Fibroblast of upper back skin (primary cell): ENCODE measurements around the gene UNK.
A peak's percentile ranks its signal among the peaks of the same experiment; 100 is the strongest.

Experiments
- DNase-seq: peaks from one replicate; pipeline ENCODE4 v3.0.0-alpha.2; 2013

The UNK gene, protein sequence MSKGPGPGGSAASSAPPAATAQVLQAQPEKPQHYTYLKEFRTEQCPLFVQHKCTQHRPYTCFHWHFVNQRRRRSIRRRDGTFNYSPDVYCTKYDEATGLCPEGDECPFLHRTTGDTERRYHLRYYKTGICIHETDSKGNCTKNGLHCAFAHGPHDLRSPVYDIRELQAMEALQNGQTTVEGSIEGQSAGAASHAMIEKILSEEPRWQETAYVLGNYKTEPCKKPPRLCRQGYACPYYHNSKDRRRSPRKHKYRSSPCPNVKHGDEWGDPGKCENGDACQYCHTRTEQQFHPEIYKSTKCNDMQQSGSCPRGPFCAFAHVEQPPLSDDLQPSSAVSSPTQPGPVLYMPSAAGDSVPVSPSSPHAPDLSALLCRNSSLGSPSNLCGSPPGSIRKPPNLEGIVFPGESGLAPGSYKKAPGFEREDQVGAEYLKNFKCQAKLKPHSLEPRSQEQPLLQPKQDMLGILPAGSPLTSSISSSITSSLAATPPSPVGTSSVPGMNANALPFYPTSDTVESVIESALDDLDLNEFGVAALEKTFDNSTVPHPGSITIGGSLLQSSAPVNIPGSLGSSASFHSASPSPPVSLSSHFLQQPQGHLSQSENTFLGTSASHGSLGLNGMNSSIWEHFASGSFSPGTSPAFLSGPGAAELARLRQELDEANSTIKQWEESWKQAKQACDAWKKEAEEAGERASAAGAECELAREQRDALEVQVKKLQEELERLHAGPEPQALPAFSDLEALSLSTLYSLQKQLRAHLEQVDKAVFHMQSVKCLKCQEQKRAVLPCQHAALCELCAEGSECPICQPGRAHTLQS

DNA sequence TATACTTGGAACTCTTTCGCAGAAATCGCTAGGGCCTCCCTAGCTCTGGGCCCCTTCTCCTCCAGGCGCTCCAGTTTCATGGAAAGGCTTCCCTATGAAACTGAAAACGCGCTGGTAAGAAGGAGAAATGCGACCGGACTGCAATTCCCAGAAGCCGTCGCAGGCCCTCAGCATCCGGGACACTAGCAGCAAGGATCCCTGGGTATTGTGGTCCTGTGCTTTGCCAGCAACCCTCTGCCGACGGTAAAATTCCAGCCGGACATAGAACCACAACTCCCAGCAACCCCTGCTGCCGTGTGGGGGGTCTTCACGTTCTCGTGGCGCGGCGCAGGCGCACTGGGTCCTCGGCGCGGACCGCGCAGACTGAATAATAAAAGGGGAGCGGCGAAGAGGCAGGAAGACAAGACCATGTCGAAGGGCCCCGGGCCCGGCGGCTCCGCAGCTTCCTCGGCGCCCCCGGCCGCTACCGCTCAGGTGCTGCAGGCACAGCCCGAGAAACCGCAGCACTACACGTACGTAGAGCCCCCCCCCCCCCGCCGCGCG, at the start of gene UNK:
Gene UNK (plus strand): TSS at position 334 of the 543 bp plus-strand sequence. CDS start 75 bp downstream, at position 409.
- peak; percentile 100 for DNase-seq

DNA sequence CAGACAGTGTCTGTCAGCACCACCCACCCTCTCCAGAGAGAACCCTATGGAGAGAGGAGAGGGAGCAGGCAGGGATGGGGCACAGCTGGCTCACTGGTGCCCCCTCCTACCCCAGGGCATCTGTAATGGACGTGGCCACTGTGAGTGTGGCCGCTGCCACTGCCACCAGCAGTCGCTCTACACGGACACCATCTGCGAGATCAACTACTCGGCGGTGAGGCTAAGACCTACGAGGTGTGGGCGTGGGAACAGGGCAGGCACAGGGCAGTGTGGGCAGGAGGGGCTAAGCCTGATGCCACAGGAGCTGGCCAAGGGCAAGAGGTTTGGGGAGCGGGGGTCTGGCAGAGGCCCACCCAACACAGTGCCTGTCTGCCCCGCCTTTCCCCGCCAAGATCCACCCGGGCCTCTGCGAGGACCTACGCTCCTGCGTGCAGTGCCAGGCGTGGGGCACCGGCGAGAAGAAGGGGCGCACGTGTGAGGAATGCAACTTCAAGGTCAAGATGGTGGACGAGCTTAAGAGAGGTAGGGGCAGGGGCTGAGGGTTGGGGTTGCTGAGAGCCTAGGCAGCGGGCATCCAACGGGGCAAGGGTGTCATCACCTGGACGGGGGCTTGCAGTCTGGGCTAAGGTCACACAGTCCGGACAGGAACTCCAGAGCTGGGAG, 48.3 kb upstream of the UNK start:
- DNase-seq: no peak

DNA sequence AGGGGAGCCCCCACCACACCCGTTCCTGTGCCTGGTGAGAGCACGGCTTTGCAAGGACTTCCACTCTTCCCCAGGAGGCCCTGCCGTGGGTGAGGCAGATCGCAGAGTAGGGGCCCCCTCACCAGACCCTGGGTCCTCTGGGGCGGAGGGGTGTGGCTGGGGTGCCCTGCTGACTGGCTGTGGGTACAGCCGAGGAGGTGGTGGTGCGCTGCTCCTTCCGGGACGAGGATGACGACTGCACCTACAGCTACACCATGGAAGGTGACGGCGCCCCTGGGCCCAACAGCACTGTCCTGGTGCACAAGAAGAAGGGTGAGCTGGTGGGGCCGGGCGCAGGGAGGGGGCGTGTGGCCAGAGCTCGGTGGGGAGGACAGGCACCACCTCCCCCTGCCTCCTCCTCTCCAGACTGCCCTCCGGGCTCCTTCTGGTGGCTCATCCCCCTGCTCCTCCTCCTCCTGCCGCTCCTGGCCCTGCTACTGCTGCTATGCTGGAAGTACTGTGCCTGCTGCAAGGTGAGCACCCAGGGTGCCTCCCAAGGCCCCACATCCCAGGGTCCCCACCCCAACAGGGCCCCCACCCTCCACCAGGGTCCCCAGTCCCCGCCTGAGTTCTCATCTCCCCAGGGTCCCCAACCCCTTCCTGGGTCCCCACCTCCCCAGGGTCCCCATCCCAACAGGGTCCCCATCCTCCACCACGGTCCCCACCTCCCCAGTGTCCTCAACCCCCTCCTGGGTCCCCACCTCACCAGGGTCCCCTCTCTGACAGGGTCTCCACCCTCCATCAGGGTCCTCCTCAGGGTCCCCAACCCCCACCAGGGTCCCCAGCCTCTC, 47.3 kb upstream of the UNK start:
- no peak for DNase-seq

DNA sequence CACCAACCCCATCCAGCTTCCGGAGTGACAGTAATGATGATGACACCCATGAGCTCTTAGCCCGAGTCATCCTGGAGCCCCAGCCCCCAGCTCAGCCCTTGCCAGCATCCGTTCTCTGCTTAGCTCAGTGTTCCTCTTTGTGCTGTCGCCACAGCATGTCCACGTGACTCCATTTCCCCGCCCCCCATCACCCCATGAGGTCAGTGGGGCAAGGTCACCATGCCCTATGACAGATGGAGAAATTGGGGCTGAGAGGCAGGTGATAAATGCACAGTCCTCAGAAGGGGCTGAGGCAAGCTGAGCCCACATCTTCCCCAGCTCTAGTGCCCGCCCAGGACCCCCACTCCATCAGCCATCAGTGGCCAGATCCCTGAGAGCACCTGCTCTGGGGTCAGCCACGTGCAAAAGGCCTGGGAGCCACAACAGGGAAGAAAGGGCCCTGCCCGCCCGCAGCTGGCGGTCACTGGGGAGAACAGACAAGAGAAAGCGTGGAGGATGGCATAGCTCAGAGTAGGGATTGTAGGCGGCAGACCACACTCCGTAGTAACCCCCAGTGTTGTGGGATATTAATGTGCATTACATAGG, 46.3 kb upstream of the UNK start:
- peak; percentile 35 for DNase-seq

DNA sequence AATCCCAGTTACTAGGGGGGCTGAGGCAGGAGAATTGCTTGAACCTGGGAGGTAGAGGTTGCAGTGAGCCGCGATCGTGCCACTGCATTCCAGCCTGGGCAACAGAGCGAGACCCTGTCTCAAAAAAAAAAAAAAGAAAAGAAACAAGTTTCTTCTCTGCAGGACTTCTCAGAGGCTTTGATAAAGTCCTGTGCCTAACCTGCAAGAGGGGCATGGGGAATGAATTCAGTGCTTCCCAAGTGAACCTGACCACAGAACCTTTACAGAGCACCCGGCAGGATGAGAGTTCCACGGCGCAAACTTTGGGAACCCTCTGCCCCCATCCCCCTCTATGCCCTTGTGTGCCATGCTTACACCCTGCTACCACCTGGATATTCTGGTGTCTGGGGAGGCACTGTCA, 45.4 kb upstream of the UNK start:
- no peak for DNase-seq

DNA sequence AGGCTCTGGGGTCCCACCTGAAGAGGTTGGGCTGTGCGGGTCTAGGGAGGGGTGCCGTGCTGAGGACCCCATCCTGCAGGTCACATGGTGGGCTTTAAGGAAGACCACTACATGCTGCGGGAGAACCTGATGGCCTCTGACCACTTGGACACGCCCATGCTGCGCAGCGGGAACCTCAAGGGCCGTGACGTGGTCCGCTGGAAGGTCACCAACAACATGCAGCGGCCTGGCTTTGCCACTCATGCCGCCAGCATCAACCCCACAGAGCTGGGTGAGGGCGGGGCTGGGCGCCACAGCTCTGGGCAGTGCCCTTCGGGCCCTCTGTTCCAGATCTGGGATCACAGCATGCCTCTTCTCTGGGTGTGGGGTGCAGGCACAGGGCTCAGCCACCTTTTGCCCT, 44.8 kb upstream of the UNK start:
- no peak for DNase-seq

DNA sequence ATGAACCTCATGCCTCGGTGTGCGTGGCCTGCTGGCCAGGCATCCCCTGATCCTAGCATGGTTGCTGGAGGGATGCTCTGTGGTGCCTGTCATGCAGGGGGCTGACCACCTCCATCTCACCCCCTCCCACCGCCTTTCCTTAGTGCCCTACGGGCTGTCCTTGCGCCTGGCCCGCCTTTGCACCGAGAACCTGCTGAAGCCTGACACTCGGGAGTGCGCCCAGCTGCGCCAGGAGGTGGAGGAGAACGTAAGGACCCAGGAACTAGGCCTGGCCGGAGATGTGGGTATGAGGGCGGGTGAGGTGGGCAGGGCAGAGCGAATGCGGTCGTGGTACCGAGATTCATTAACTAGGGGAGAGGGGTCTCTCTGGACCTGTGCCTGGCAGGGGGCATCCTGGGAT, 44.4 kb upstream of the UNK start:
- DNase-seq: no peak

DNA sequence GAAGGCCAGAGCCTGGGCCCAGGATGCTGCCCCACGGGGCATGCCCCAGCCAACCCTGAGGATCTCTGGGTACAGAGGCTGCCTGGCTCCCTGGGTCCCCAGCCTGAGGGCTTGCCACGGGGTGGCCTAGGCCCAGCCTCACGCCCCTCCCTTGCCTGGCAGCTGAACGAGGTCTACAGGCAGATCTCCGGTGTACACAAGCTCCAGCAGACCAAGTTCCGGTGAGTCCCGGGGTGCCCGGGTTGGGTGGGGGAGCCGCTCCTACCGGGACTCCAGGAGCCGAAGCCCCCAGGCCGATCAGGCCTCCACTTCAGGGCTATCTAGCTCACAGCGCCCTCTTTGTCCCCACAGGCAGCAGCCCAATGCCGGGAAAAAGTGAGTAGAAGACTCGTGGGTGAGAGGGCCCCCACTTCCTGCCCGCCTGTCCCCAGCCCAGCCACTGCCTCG, 44.0 kb upstream of the UNK start:
- DNase-seq: no peak

DNA sequence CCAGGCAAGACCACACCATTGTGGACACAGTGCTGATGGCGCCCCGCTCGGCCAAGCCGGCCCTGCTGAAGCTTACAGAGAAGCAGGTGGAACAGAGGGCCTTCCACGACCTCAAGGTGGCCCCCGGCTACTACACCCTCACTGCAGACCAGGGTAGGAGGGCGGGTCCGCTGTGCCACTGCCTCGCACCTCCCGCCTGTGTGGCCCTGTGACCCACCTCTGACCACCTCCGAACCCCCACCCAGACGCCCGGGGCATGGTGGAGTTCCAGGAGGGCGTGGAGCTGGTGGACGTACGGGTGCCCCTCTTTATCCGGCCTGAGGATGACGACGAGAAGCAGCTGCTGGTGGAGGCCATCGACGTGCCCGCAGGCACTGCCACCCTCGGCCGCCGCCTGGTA, 42.3 kb upstream of the UNK start:
- no peak for DNase-seq

DNA sequence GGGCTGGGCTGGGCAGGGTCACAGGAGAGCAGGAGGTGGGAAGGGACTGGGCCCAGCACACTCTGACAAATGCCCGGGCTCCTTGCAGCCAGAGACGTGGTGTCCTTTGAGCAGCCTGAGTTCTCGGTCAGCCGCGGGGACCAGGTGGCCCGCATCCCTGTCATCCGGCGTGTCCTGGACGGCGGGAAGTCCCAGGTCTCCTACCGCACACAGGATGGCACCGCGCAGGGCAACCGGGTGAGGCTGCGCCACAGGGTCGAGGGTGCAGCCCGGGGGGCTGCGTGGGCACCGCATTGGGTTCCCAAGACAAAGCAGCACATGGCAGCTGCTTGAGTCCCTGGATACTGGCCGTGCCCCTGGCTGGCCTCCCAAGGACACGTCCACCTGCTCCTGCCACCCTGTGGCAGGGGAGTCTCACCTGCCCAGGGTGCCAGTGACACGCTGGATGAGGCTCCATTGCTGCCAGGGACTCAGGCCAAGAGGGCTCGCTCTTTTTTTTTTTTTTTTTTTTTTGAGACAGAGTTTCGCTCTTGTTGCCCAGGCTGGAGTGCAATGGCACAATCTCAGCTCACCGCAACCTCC, 40.9 kb upstream of the UNK start:
- no peak for DNase-seq

DNA sequence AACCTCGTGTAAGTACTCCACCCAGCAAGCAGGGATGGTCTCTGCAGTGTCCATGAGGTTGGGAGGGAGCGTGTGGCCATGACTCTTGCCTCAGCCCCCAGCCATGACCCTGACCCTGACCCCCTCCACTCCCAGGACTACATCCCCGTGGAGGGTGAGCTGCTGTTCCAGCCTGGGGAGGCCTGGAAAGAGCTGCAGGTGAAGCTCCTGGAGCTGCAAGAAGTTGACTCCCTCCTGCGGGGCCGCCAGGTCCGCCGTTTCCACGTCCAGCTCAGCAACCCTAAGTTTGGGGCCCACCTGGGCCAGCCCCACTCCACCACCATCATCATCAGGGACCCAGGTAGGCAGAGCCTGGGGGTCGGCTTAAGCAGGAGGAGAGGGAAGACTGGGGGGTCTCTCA, 35.9 kb upstream of the UNK start:
- no peak for DNase-seq

DNA sequence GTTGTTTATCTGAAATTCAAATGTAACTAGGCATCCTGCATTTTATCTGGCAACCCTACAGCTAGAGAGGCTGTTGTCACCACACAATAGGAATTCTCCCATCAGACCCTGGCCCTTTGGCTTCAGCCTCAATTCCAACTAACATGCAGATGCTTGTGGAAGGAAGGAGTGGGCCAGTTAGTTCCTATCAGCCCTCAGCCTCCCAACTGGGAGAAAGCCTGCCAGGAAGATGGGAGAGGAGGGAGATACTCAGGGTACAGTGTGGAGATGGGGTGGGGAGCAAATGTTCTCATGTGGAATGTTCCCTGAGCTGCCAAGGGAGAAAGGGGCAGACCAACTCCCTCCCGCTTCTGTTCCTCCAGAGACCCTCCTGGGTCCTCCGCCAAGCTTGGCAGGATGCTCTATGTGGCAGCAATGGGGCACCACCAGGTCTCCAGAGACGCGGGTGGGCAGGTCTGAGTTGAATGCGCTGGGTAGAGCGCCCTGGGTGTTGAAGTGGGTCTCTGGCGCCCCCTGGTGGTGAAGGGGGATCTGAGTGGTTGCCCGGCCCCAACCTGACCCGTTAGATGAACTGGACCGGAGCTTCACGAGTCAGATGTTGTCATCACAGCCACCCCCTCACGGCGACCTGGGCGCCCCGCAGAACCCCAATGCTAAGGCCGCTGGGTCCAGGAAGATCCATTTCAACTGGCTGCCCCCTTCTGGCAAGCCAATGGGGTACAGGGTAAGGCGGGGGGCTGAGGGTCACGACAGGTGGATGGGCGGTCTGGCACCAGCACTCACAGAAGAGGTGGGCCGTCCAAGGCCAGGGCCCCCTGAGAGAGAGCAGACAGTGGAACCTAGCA, 34.8 kb upstream of the UNK start:
- peak; percentile 62 for DNase-seq

DNA sequence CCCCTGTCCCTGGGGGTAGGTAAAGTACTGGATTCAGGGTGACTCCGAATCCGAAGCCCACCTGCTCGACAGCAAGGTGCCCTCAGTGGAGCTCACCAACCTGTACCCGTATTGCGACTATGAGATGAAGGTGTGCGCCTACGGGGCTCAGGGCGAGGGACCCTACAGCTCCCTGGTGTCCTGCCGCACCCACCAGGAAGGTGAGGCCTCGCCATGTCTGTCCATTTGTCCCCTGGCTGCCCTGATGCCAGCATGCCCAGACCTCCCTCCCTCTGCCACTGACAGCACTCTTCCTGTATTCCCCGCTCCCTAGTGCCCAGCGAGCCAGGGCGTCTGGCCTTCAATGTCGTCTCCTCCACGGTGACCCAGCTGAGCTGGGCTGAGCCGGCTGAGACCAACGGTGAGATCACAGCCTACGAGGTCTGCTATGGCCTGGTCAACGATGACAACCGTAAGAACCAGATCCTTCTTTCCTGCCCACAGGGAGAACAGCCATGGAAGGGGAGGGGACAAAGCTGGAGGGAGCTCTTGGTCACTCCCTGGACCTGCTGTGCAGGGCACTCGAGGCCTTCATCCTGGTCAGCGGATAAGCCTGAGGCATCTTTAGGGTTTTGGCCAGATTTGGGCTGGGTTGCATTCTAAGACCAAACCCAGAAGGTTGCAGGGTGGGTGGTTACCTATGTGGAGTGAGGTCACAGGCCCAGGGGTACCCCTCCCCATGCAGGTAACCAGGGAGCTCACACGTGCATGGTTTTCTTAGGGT, 33.8 kb upstream of the UNK start:
- DNase-seq: no peak

DNA sequence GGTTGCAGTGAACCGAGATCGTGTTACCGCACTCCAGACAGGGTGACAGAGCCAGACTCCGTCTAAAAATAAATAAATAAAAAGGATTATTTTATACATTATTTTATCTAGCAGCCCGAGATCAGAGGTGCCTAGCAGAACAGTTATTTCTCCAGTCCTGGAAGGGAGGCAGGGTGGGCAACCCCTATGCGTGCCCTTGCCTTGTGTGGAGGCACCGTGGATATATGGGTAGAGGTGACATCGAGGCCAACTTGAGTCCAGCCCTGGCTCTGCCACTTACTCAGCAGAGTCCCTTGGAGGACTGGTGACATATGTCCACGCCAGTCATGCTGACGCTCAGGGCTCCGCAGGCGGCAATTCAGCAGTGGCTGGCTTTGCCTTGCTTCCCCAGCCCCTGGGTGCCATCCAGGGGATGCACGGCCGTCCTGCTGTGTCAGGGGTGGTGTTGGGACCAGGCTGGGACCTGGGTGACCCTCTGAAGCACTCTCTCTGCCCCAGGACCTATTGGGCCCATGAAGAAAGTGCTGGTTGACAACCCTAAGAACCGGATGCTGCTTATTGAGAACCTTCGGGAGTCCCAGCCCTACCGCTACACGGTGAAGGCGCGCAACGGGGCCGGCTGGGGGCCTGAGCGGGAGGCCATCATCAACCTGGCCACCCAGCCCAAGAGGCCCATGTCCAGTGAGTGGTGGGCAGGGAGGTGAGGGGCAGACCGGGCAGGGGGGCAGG, 32.8 kb upstream of the UNK start:
- DNase-seq: no peak

DNA sequence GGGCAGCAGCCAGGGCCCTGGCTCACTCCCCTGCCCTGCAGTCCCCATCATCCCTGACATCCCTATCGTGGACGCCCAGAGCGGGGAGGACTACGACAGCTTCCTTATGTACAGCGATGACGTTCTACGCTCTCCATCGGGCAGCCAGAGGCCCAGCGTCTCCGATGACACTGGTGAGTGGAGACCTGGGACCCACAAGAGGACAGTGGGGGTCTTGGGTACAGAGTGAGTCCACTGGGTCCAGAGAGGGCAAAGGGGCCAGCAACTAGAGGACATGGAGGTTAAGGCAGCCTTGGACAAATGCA, 32.2 kb upstream of the UNK start:
- DNase-seq: no peak

DNA sequence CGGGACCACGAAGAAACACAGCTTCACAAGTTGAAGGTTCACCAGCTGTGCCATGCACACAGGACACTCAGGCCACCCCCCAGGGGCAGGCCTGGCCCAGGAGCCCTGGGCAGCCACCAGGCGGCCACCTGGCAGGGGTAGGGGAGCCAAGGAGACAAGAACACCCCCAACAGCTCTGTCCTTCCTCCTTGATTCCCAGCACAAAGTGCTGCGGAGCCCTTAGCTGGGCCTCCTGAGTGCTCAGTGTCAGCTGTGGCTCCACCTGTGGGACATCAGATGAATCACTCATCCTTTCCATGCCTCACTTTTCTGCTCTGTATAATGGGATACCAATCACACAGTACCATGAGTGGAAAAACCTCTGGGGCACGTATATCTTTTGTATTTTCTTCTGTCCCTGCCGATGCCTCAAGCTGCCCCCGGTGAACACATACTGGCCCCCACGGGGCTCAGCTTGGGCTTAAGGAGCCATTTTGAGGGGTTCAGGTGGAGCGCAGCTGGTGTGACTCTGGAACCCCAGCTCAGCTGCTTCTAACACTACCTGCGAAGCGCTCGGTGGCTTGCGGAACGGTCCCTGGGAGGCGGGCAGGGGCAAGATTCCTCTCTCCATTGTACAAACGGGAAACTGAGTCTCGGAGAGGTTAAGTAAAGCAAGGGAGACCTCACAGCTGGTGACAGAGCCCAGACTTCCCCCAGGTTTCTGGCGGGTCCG, 31.6 kb upstream of the UNK start:
- DNase-seq: no peak

DNA sequence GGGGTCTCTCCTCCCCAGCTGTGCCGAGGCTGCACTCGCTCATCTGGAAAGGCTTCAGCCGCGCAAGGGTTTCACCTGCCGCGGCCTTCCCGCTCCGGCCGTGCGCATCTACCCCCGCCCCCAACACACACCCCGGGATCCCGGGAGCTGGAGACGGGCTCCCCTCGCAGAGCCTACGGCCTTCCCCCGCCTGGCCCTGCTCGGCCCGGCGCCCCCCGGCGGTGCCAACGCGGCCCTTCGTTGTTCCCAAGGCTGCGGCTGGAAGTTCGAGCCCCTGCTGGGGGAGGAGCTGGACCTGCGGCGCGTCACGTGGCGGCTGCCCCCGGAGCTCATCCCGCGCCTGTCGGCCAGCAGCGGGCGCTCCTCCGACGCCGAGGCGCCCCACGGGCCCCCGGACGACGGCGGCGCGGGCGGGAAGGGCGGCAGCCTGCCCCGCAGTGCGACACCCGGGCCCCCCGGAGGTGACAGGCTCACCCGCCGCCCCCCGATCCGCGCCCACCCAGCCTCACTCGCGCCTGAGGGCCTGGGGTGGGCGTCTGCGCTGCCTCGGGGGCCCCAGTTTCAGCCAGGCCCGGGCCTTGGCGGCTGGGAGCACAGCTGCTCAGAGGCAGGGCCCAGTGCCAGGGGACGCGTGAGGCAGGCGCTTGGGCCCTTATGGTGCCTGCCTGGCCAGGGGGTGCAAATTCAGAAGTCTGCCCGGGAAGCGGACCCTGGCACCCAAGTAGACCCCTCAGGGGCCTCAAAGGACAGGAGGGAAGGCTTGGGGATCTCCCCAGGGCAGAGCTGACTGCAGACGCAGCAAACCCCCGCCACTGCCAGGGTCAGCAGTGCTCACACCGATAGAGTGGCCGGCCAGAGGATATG, 30.9 kb upstream of the UNK start:
- peak; percentile 72 for DNase-seq
